HCT116 (cell line): ENCODE results near the gene C11orf58. TPM values are rescaled to one million over a fixed set of nuclear protein-coding genes. Genes with fewer than 3 reads are reported as not detected.

ENCODE experiments used
- ATAC-seq: fragments of 200-7000 bp; cut with Tn5 transposase; 2 replicates; pipeline ENCODE4 v1.9.1; 2020; ENCODE audit warnings: mild to moderate bottlenecking, moderate library complexity
- BruUV-seq: library from RNA; stranded (reverse); fragments of 400-500 nt; replicated peaks from 2 replicates; lab custom pipeline; 2021; lab: Mats Ljungman, UMichigan
- CTCF ChIA-PET: fragments of 300-600 bp; sonication (Branson Sonifier 250); formaldehyde crosslinking; loops from one replicate; lab custom pipeline; 2021; ENCODE audit warnings: antibody characterized with exemption; lab: Charles Lee
- POLR2A ChIA-PET: fragments of 300-600, 350-600 bp; sonication (Branson Sonifier 250); formaldehyde crosslinking; loops from one replicate; lab custom pipeline; 2021; ENCODE audit warnings: antibody characterized with exemption; lab: Charles Lee
- RAD21 ChIA-PET, 2 experiments: fragments of 300-600 bp; sonication (Branson Sonifier 250); formaldehyde crosslinking; loops; one replicate each; lab custom pipeline; 2023; ENCODE audit warnings: low total read pairs in 2 of 2; ENCODE audit not compliant: uncharacterized antibody in 2 of 2, unreplicated experiment in 2 of 2, low non-redundant PET in 1 of 2; lab: Charles Lee
- DNase-seq: peaks from one replicate; pipeline ENCODE4 v3.0.0-alpha.2; 2010; ENCODE audit warnings: low read depth, low spot score
- H2AFZ ChIP-seq: fragments of 200-600 bp; shearing (Covaris generic), sonication (generic); 2 replicates; pipeline ENCODE4 v1.6.1; 2017; ENCODE audit warnings: low read depth, mixed run types, mixed read lengths, antibody characterized with exemption, low read length; ENCODE audit not compliant: poor library complexity, severe bottlenecking
- H3K27ac ChIP-seq: 2 replicates; pipeline ENCODE4 v1.5.1; 2012; ENCODE audit warnings: low read depth, low read length
- H3K27me3 ChIP-seq: fragments of 200-600 bp; sonication (generic); 2 replicates; pipeline ENCODE4 v1.6.1; 2016; ENCODE audit warnings: mixed run types, low read length, mixed read lengths; ENCODE audit not compliant: insufficient read depth
- H3K36me3 ChIP-seq, 2 experiments: fragments of 200-500 bp in 1 of 2; fragments of 200-600 bp in 1 of 2; sonication (Bioruptor generic) in 1 of 2; sonication (generic) in 1 of 2; 2 replicates each; pipeline versions ENCODE4 v1.5.1 to v1.6.1; 2014 to 2016; ENCODE audit warnings: low read length in 2 of 2, inconsistent platforms in 1 of 2, mixed read lengths in 1 of 2, mixed run types in 1 of 2; ENCODE audit not compliant: insufficient read depth in 2 of 2, control insufficient read depth in 1 of 2
- H3K4me1 ChIP-seq, 2 experiments: fragments of 200-600 bp in 1 of 2; sonication (generic) in 1 of 2; 2 replicates each; pipeline versions ENCODE4 v1.5.1 to v1.6.1; 2012 to 2017; ENCODE audit warnings: low read length in 2 of 2, inconsistent platforms in 1 of 2, mild to moderate bottlenecking in 1 of 2, mixed read lengths in 1 of 2, mixed run types in 1 of 2, moderate library complexity in 1 of 2; ENCODE audit not compliant: insufficient read depth in 2 of 2, control insufficient read depth in 1 of 2
- H3K4me2 ChIP-seq: fragments of 200-600 bp; sonication (generic); 2 replicates; pipeline ENCODE4 v1.6.1; 2017; ENCODE audit warnings: mixed run types, low read length, mixed read lengths
- H3K4me3 ChIP-seq, 2 experiments: fragments of 200-600 bp in 1 of 2; sonication (generic) in 1 of 2; replicated peaks in 1 of 2; 2 replicates each; pipeline ENCODE4 v1.5.1; 2011 to 2016; ENCODE audit warnings: low read length in 2 of 2, control low read depth in 1 of 2, low read depth in 1 of 2, mild to moderate bottlenecking in 1 of 2, mixed read lengths in 1 of 2, mixed run types in 1 of 2
- H3K79me2 ChIP-seq: fragments of 200-600 bp; sonication (generic); 2 replicates; pipeline ENCODE4 v1.6.1; 2017; ENCODE audit warnings: mild to moderate bottlenecking, mixed run types, low read length, moderate library complexity, mixed read lengths; ENCODE audit not compliant: insufficient read depth
- H3K9ac ChIP-seq: fragments of 200-600 bp; sonication (generic); 2 replicates; pipeline ENCODE4 v1.6.1; 2016; ENCODE audit warnings: low read length, mixed read lengths
- H3K9me2 ChIP-seq: fragments of 200-600 bp; sonication (generic), shearing (Covaris generic); 2 replicates; pipeline ENCODE4 v1.6.1; 2017; ENCODE audit warnings: mixed run types, mild to moderate bottlenecking, moderate library complexity; ENCODE audit not compliant: insufficient read depth
- H3K9me3 ChIP-seq, 2 experiments: fragments of 200-500 bp in 1 of 2; fragments of 200-600 bp in 1 of 2; sonication (Bioruptor generic) in 1 of 2; sonication (generic) in 1 of 2; 2 replicates each; pipeline ENCODE4 v1.6.1; 2014 to 2017; ENCODE audit warnings: low read length in 2 of 2, mixed read lengths in 2 of 2, inconsistent platforms in 1 of 2, low read depth in 1 of 2, mild to moderate bottlenecking in 1 of 2, mixed run types in 1 of 2, moderate library complexity in 1 of 2; ENCODE audit not compliant: control insufficient read depth in 1 of 2, insufficient read depth in 1 of 2
- H4K20me1 ChIP-seq: fragments of 200-600 bp; sonication (generic), shearing (Covaris generic); 2 replicates; pipeline ENCODE4 v1.6.1; 2017; ENCODE audit warnings: mixed run types, mild to moderate bottlenecking, moderate library complexity; ENCODE audit not compliant: insufficient read depth
- CBX3 ChIP-seq: IDR thresholded peaks from 2 replicates; pipeline ENCODE4 v1.6.1; 2012; ENCODE audit warnings: low read depth
- CEBPB ChIP-seq: IDR thresholded peaks from 2 replicates; pipeline ENCODE4 v1.6.1; 2012; ENCODE audit warnings: low read depth
- EGR1 ChIP-seq: IDR thresholded peaks from 2 replicates; pipeline ENCODE4 v1.6.1; 2012; ENCODE audit warnings: low read depth
- ELF1 ChIP-seq: IDR thresholded peaks from 2 replicates; pipeline ENCODE4 v1.6.1; 2012; ENCODE audit warnings: low read depth, borderline replicate concordance
- EZH2 ChIP-seq: fragments of 200-600 bp; sonication (generic); IDR thresholded peaks from 2 replicates; pipeline ENCODE4 v1.6.1; 2017; ENCODE audit warnings: antibody characterized with exemption, mixed run types
- EZH2phosphoT487 ChIP-seq: fragments of 200-600 bp; IDR thresholded peaks from 2 replicates; pipeline ENCODE4 v1.6.1; 2018; ENCODE audit warnings: antibody characterized with exemption, borderline replicate concordance
- FOSL1 ChIP-seq: IDR thresholded peaks from 2 replicates; pipeline ENCODE4 v1.6.1; 2012; ENCODE audit warnings: low read depth
- JUND ChIP-seq: IDR thresholded peaks from 2 replicates; pipeline ENCODE4 v1.6.1; 2012
- RAD21 ChIP-seq: IDR thresholded peaks from 2 replicates; pipeline ENCODE4 v1.6.1; 2012; ENCODE audit warnings: low read depth, mild to moderate bottlenecking
- SIN3A ChIP-seq: IDR thresholded peaks from 2 replicates; pipeline ENCODE4 v1.6.1; 2012; ENCODE audit warnings: low read depth
- SP1 ChIP-seq: IDR thresholded peaks from 2 replicates; pipeline ENCODE4 v1.6.1; 2012; ENCODE audit warnings: low read depth
- TCF7L2 ChIP-seq: IDR thresholded peaks from 2 replicates; pipeline ENCODE4 v1.7.0; 2011; ENCODE audit warnings: borderline replicate concordance, inconsistent platforms; ENCODE audit not compliant: insufficient read depth, insufficient read length; ENCODE audit errors: extremely low read depth
- ZFX ChIP-seq: fragments of 450-650 bp; IDR thresholded peaks from 2 replicates; pipeline ENCODE4 v1.6.1; 2017
- ZNF274 ChIP-seq: fragments of 200-500 bp; sonication (Bioruptor generic); IDR thresholded peaks from 2 replicates; pipeline ENCODE4 v1.6.1; 2014; ENCODE audit warnings: mild to moderate bottlenecking, low read depth, low read length, inconsistent platforms
- intact Hi-C: fragments of 100-400 bp; cut with micrococcal nuclease; formaldehyde crosslinking; loops from 2 replicates; pipeline ENCODE4 v1.10.0; 2022
- total RNA-seq: library from RNA; stranded (reverse); gene quantifications from one replicate; pipeline ENCODE4 v1.2.1, GENCODE V29; 2021; ENCODE audit not compliant: unreplicated experiment
- TF ChIP-seq, protein P1 (sequence below): IDR thresholded peaks from 2 replicates; pipeline ENCODE4 v1.6.1; 2012; ENCODE audit warnings: low read depth
- TF ChIP-seq, protein P2 (sequence below): IDR thresholded peaks from 2 replicates; pipeline ENCODE4 v1.6.1; 2012
- TF ChIP-seq, protein P3 (sequence below): IDR thresholded peaks from 2 replicates; pipeline ENCODE4 v1.6.1; 2011; ENCODE audit warnings: mild to moderate bottlenecking, low read length, moderate library complexity; ENCODE audit not compliant: insufficient replicate concordance; ENCODE audit errors: extremely low read depth

The C11orf58 gene
- total RNA-seq, 1 experiment from 2014 or later, result 108 TPM

DNA sequence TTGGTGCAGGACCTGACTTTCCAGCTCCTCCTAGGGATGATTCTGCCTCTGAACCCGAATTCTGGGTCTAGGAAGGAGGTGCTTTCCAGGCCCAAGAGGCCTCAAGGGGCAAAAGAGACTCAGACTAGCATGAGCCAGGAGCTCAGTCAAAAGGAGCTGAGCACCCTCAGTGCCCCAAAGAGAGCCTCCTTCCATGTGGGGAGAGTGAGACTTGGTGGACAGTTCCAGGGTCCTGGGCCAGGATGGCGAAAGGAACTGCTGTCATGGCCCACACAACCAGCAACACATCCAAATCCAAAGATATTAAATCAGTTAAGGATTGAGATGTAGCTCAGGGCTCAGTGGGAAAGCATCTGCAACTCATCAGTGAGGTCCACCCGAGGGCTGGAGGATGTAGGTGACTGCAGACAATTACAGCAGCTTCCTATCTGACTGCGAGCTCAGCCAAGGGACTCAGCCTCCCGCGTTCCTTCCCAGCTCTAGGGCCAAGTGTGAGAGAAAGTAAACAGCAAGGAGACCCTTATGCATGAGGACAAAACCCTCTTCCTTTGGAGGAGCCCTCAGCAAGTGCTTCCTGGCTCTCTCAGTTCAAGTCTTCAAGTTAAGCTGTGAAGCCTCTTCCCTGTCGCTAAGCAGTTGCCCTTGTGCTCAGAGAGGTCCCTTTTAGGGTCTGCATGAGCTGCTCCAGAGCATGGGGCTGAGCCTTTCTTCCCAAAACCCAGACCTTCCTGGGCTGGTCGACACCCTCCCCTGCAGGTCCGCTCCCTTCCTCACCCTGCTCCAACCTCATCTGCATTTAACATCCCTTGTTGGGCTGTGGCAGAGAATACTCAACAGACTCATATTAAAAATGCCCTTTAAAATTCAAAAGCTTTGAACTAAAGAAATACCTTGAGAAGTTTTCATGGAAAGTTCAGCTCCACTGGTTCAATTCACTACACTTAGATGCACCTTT is 35.8 kb downstream of the C11orf58 start:
- Histone ChIP-seq H3K4me1 (peaks cover 16 to 20% of the 10 kb centered on the region in 2 experiments), H3K4me3 (no peak overlapping the region), H3K9ac (no peak overlapping the region), H3K4me2 (no peak overlapping the region), H3K27me3 (no peaks in the 10 kb centered on the region), H3K9me3 (no peaks in the 10 kb centered on the region), H2AFZ (no peak overlapping the region), H3K79me2 (no peaks in the 10 kb centered on the region), H3K36me3 (no peaks in the 10 kb centered on the region), H3K27ac (no peak overlapping the region), H3K9me2 (no peaks in the 10 kb centered on the region), H4K20me1 (no peaks in the 10 kb centered on the region)
- DNase-seq, result no peak
- ChIA-PET CTCF (no interaction called here), RAD21 (no interaction called here), POLR2A (no interaction called here)
- no peak for ATAC-seq
- intact Hi-C loops, result no loop called here
- TF ChIP-seq EZH2phosphoT487 (no peak), ZNF274 (no peak), EZH2 (no peak), JUND (no peak), SIN3A (no peak), EGR1 (no peak), ELF1 (no peak), SP1 (no peak), FOSL1 (no peak), RAD21 (no peak), ZFX (no peak), CEBPB (no peak), TCF7L2 (no peak), CBX3 (no peak)
- TF ChIP-seq, protein P1, sequence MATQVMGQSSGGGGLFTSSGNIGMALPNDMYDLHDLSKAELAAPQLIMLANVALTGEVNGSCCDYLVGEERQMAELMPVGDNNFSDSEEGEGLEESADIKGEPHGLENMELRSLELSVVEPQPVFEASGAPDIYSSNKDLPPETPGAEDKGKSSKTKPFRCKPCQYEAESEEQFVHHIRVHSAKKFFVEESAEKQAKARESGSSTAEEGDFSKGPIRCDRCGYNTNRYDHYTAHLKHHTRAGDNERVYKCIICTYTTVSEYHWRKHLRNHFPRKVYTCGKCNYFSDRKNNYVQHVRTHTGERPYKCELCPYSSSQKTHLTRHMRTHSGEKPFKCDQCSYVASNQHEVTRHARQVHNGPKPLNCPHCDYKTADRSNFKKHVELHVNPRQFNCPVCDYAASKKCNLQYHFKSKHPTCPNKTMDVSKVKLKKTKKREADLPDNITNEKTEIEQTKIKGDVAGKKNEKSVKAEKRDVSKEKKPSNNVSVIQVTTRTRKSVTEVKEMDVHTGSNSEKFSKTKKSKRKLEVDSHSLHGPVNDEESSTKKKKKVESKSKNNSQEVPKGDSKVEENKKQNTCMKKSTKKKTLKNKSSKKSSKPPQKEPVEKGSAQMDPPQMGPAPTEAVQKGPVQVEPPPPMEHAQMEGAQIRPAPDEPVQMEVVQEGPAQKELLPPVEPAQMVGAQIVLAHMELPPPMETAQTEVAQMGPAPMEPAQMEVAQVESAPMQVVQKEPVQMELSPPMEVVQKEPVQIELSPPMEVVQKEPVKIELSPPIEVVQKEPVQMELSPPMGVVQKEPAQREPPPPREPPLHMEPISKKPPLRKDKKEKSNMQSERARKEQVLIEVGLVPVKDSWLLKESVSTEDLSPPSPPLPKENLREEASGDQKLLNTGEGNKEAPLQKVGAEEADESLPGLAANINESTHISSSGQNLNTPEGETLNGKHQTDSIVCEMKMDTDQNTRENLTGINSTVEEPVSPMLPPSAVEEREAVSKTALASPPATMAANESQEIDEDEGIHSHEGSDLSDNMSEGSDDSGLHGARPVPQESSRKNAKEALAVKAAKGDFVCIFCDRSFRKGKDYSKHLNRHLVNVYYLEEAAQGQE, result no peak
- TF ChIP-seq, protein P2, sequence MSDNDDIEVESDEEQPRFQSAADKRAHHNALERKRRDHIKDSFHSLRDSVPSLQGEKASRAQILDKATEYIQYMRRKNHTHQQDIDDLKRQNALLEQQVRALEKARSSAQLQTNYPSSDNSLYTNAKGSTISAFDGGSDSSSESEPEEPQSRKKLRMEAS, result no peak
- TF ChIP-seq, protein P3, sequence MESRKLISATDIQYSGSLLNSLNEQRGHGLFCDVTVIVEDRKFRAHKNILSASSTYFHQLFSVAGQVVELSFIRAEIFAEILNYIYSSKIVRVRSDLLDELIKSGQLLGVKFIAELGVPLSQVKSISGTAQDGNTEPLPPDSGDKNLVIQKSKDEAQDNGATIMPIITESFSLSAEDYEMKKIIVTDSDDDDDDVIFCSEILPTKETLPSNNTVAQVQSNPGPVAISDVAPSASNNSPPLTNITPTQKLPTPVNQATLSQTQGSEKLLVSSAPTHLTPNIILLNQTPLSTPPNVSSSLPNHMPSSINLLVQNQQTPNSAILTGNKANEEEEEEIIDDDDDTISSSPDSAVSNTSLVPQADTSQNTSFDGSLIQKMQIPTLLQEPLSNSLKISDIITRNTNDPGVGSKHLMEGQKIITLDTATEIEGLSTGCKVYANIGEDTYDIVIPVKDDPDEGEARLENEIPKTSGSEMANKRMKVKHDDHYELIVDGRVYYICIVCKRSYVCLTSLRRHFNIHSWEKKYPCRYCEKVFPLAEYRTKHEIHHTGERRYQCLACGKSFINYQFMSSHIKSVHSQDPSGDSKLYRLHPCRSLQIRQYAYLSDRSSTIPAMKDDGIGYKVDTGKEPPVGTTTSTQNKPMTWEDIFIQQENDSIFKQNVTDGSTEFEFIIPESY, result no peak
- no TSS peak for BruUV-seq
